ENCODE data around the gene SERPINE1.
"Not testable (repeated sequence)": the region's sequence is repeated elsewhere in the genome, so short reads cannot be mapped to it uniquely, and the experiment has no call there.

SERPINE1 gene

DNA sequence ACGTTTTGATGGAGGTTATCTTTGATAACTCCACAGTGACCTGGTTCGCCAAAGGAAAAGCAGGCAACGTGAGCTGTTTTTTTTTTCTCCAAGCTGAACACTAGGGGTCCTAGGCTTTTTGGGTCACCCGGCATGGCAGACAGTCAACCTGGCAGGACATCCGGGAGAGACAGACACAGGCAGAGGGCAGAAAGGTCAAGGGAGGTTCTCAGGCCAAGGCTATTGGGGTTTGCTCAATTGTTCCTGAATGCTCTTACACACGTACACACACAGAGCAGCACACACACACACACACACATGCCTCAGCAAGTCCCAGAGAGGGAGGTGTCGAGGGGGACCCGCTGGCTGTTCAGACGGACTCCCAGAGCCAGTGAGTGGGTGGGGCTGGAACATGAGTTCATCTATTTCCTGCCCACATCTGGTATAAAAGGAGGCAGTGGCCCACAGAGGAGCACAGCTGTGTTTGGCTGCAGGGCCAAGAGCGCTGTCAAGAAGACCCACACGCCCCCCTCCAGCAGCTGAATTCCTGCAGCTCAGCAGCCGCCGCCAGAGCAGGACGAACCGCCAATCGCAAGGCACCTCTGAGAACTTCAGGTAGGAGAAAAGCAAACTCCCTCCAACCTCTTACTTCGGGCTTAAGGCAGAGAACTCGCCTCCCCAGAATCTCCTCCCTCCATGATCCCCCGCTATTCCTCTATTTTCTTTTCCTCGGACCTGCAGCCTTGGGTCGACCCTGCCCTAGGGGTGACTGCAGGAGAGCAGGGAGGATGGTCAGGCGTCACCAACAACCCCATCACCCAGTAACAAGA lies at the start of gene SERPINE1:
SERPINE1 (plus strand) TSS at position 454 of the 809 bp plus-strand sequence. CDS start 1,290 bp downstream, outside the sequence.
- DNase-seq (ENCODE audit: low read depth in 2 of 2) = peak in 1 of 2 donors; percentile 26

- DNase-seq (ENCODE audit: low read depth in 2 of 2) = peak; percentile 61 to 84
Measured at GRCh38 chr7:101077303-101078086, 49.4 kb upstream of the SERPINE1 start.

DNA sequence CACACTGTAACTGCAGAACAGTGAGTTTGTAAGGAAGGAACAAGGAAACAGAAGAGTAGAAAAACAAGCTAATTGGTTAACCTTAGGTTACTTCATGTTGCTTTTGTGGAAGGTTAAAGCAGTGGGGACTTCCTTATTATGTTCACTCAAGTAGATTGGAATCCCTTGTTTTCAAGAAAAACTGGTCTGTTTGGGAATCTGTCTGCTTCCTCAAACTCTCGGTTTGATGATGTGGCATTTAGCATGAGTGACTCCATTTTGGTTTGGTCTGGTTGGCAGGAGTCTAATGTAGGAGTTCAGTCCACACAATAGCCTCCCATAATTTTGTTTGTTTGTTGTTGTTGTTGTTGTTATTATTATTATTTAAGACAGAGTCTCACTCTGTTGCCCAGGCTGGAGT lies 45.5 kb upstream of the SERPINE1 start:
- no peak for DNase-seq (ENCODE audit: low read depth in 2 of 2)

- DNase-seq (ENCODE audit: low read depth in 2 of 2) = no peak
Measured at GRCh38 chr7:101084865-101085161, 42.1 kb upstream of the SERPINE1 start.

DNA sequence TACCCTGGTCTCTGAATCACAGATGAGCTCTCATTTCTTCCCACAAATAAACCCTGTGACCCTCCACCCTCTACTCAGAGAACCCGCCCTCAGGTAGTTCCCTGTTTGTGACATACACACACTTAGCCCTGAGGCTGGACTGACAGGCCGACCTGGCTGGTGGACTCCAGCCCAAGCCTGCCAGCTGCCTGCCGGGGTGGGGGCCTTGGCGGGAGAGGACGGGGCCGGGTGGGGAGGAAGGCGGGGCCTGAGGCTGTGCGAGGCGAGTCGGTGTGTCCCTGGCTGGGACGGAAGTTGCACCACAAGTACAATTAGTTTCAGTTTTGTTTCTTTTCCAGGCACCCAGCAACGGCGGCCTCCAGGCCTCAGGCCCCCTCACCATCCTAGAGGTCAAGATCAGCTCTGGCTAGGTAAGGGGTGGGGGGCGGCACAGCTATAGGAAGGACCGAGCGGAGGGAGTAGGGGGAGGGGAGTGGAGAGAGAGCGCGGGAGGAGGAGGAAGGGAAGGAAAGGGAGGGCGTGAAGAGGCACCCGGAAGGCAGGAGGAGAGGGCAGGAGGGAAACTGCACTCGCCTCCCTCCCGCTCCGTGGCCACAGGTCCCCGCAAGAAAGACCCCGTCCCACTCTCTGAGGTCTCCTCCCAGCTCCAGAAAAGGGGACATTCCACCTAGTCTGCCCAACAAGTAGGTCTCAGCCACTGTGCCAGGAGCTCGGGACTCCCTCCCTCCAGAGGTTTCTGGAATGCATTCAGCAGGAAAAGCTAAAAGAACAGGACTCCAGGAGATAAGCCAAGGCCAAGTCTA lies 41.5 kb upstream of the SERPINE1 start, which contains the start of gene TRIM56:
TRIM56 (plus strand) TSS at position 320 of the 803 bp plus-strand sequence. CDS start 1,832 bp downstream, outside the sequence.
- DNase-seq (ENCODE audit: low read depth in 2 of 2) = peak; percentile 56 to 62

GRCh38 chr7:101087334-101088068 lies 39.4 kb upstream of the SERPINE1 start:
- no peak for DNase-seq (ENCODE audit: low read depth in 2 of 2)

DNA sequence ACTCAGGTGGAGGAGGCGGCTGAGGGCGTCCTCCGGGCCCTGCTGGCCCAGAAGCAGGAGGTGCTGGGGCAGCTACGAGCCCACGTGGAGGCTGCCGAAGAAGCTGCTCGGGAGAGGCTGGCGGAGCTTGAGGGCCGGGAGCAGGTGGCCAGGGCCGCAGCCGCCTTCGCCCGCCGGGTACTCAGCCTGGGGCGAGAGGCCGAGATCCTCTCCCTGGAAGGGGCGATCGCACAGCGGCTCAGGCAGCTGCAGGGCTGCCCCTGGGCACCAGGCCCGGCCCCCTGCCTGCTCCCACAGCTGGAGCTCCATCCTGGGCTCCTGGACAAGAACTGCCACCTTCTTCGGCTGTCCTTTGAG lies 38.9 kb upstream of the SERPINE1 start:
- DNase-seq (ENCODE audit: low read depth in 2 of 2) = no peak

GRCh38 chr7:101088858-101089529 lies 37.9 kb upstream of the SERPINE1 start:
- no peak for DNase-seq (ENCODE audit: low read depth in 2 of 2)

- no peak for DNase-seq (ENCODE audit: low read depth in 2 of 2)
Measured at GRCh38 chr7:101089876-101090275, 37.0 kb upstream of the SERPINE1 start.

DNA sequence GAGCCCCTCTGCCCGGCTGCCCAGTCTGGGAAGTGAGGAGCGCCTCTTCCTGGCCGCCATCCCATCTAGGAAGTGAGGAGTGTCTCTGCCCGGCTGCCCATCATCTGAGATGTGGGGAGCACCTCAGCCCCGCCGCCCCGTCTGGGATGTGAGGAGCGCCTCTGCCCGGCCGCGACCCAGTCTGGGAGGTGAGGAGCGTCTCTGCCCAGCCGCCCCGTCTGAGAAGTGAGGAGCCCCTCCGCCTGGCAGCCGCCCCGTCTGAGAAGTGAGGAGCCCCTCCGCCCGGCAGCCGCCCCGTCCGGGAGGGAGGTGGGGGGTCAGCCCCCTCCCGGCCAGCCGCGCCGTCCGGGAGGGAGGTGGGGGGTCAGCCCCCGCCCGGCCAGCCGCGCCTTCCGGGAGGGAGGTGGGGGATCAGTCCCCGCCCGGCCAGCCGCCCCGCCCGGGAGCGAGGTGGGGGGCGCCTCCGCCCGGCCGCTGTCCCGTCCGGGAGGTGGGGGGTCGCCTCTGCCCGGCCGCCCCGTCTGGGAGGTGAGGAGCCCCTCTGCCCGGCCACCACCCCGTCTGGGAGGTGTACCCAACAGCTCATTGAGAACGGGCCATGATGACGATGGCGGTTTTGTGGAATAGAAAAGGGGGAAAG lies 34.5 kb upstream of the SERPINE1 start:
- not testable (repeated sequence) for DNase-seq (ENCODE audit: low read depth in 2 of 2)

- no peak for DNase-seq (ENCODE audit: low read depth in 2 of 2)
Measured at GRCh38 chr7:101093906-101094305, 33.0 kb upstream of the SERPINE1 start.

DNA sequence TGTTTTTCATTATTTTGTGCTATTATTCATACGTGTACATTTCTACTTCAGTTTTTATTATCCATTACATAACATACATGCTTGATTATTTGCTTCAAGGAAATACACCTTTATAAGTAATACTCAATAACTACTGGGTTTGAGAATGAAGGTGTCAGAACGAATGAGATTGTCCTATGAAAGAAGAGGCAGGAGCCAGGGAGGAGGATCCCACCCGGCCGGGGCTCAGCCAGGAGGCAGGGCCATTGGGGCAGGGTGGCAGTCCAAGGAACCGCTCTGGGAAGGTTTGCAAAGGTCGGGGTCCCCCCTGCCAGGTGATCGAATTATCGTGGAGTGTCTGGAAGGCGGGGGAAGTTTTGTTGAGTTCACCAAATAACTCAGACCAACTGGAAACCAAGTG lies 32.5 kb upstream of the SERPINE1 start:
- DNase-seq (ENCODE audit: low read depth in 2 of 2) = no peak

DNA sequence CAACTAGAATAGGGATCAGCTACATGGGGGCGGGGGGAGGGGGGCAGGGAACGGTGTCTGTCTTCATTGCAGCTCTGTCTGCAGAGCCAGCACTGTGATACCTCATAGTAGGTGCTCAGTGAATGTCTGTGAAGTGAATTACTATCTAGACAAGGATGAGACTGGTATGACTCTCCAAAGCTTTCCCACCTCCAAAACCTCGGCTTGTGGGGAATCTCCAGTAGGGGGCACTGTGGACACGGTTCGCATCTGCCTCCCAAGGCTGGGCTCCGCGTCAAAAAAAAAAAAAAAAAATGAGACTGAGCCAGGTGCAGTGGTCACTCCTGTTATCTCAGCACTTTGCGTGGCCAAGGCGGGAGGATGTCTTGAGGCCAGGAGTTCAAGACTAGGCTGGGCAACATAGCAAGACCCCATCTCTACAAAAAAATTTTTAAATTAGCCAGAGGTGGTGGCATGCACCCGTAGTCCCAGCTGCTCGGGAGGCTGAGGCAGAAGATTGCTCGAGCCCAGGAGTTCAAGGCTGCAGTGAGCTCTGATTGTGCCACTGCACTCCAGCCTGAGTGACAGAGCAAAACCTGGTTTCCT lies 32.0 kb upstream of the SERPINE1 start:
- DNase-seq (ENCODE audit: low read depth in 2 of 2) = peak in 1 of 2 donors; percentile 36

GRCh38 chr7:101096331-101096956 lies 30.5 kb upstream of the SERPINE1 start:
- no peak for DNase-seq (ENCODE audit: low read depth in 2 of 2)

DNA sequence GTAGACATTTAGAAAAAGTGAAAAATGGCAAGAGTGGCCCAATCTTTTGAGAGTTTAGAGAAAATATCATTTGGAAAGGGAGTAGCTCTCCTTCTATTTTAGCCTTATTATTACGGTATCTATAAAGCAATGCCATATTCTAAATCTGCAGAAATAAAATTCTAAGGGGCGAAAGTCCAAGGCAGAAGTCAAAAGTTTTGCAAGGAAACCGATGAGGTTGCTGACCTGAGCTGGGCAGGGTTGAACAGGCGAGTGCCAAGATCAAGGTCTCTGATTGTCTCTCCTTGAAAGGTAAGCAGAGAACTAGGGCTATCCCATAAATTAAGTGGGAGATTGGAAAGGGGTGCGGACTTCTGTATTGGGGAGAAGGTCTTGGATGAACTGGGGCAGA lies 30.0 kb upstream of the SERPINE1 start:
- no peak for DNase-seq (ENCODE audit: low read depth in 2 of 2)

- no peak for DNase-seq (ENCODE audit: low read depth in 2 of 2)
Measured at GRCh38 chr7:101097561-101097960, 29.3 kb upstream of the SERPINE1 start.

- DNase-seq (ENCODE audit: low read depth in 2 of 2) = peak; percentile 55 to 58
Measured at GRCh38 chr7:101099969-101100781, 26.7 kb upstream of the SERPINE1 start.

Data from stimulated activated CD4-positive, alpha-beta T cell treated with anti-CD3 and anti-CD28 coated beads, Interleukin-15, amount 100 ng/mL, for 48 hours (primary cell).